ENCODE data around the gene SEM1. TPM values are rescaled to one million over a fixed set of nuclear protein-coding genes. Genes with fewer than 3 reads are reported as not detected.

Gene SEM1
- total and polyA plus RNA-seq, 2 donors (not counting 3 experiments of a cell fraction or from before 2014, with no cell fraction given) = 16.7 to 81.6 TPM

DNA sequence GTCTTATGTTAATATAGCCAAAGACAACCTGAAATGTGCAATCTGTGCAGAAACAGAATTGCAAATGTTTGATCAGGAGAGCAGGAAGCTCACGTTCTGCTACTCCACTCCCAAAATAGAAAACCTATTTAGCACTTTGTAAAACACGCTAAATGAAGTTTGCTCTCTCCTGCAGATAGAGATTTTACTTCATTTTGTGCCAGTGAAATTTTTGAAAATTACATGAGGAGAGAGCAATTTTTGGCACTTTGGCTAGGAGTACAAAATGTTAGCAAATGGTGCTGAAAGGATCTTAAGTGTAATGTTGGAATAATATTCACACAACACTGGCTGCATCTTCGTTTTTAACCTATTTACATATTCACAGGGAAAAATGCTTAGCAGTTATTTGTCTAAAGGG lies 61.9 kb downstream of the SEM1 start:
- intact Hi-C loops (cut with micrococcal nuclease) = no loop called here
- no peak overlapping the region for H3K4me2 ChIP-seq (ENCODE audit: insufficient read depth, low read length)
- H3K9ac ChIP-seq (replicated peaks; ENCODE audit: extremely low read depth, insufficient read depth, low read length) = no peak overlapping the region
- CTCF ChIA-PET = no interaction called here
- TF ChIP-seq, protein P1, sequence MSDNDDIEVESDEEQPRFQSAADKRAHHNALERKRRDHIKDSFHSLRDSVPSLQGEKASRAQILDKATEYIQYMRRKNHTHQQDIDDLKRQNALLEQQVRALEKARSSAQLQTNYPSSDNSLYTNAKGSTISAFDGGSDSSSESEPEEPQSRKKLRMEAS (IDR thresholded peaks at IDR 0.05; ENCODE audit: insufficient read depth, insufficient read length) = no peak
- TF ChIP-seq EZH2 (IDR thresholded peaks at IDR 0.05; ENCODE audit: borderline replicate concordance, low read depth, low read length, severe bottlenecking) (no peak), JUN (IDR thresholded peaks at IDR 0.05; ENCODE audit: borderline replicate concordance, insufficient read depth, insufficient read length, low read depth) (no peak), POLR2AphosphoS5 (IDR thresholded peaks at IDR 0.05; ENCODE audit: insufficient read depth, low read depth, low read length) (no peak), POLR2A (IDR thresholded peaks at IDR 0.05; ENCODE audit: low read depth, low read length) (no peak), FOS (IDR thresholded peaks at IDR 0.05; ENCODE audit: borderline replicate concordance, insufficient read depth, low read length) (no peak), GATA2 (IDR thresholded peaks at IDR 0.05; ENCODE audit: insufficient read depth, insufficient read length, low read depth, low read length) (no peak), MYC (IDR thresholded peaks at IDR 0.05; ENCODE audit: low read depth, low read length) (no peak)
- TF ChIP-seq, protein P2, sequence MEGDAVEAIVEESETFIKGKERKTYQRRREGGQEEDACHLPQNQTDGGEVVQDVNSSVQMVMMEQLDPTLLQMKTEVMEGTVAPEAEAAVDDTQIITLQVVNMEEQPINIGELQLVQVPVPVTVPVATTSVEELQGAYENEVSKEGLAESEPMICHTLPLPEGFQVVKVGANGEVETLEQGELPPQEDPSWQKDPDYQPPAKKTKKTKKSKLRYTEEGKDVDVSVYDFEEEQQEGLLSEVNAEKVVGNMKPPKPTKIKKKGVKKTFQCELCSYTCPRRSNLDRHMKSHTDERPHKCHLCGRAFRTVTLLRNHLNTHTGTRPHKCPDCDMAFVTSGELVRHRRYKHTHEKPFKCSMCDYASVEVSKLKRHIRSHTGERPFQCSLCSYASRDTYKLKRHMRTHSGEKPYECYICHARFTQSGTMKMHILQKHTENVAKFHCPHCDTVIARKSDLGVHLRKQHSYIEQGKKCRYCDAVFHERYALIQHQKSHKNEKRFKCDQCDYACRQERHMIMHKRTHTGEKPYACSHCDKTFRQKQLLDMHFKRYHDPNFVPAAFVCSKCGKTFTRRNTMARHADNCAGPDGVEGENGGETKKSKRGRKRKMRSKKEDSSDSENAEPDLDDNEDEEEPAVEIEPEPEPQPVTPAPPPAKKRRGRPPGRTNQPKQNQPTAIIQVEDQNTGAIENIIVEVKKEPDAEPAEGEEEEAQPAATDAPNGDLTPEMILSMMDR (IDR thresholded peaks at IDR 0.05; ENCODE audit: extremely low read depth in 1 of 2, insufficient read depth in 1 of 2, low read depth in 1 of 2, low read length in 2 of 2) = no peak
- H3K27me3 ChIP-seq (ENCODE audit: control insufficient read depth in 2 of 2, insufficient read depth in 2 of 2, low read length in 2 of 2) = no peaks in the 10 kb centered on the region
- H3K9me1 ChIP-seq (replicated peaks; ENCODE audit: control insufficient read depth, extremely low read depth, insufficient read depth, low read length) = no peaks in the 10 kb centered on the region
- H3K27ac ChIP-seq (ENCODE audit: insufficient read depth, low read depth, low read length) = no peak overlapping the region
- POLR2A ChIA-PET = no interaction called here
- H4K20me1 ChIP-seq (replicated peaks; ENCODE audit: control insufficient read depth, extremely low read depth, insufficient read depth, low read length) = no peaks in the 10 kb centered on the region
- H3K79me2 ChIP-seq (ENCODE audit: control insufficient read depth, insufficient read depth, low read length) = no peaks in the 10 kb centered on the region
- no peak for FAIRE-seq
- no TSS peak for BruUV-seq (replicated peaks)
- no peak for DNase-seq (ENCODE audit: low read depth, low spot score)
- dilution Hi-C loops (cut with MboI; ENCODE audit: extremely low pct_ligation_motif_present, low sequenced_read_pairs) = no loop called here
- H3K9me3 ChIP-seq (replicated peaks; ENCODE audit: control insufficient read depth, insufficient read depth, low read length) = no peaks in the 10 kb centered on the region
- H3K36me3 ChIP-seq (ENCODE audit: control insufficient read depth in 2 of 2, extremely low read depth in 1 of 2, insufficient read depth in 2 of 2, low read length in 2 of 2) = no peaks in the 10 kb centered on the region
- H3K4me1 ChIP-seq (ENCODE audit: control insufficient read depth, extremely low read depth, insufficient read depth, low read length) = no peaks in the 10 kb centered on the region
- no peak overlapping the region for H2AFZ ChIP-seq (ENCODE audit: low read depth, low read length)
- H3K4me3 ChIP-seq (replicated peaks in 1 of 3; ENCODE audit: insufficient read depth in 1 of 3, low read depth in 1 of 3, low read length in 3 of 3) = no peak overlapping the region
